ENCODE data around the gene UAP1L1. TPM values are rescaled to one million over a fixed set of nuclear protein-coding genes. Genes with fewer than 3 reads are reported as not detected.

UAP1L1 gene
- total and polyA plus RNA-seq, 5 donors = 9.8 to 14.0 (median 12.2) TPM

- H3K27me3 ChIP-seq (ENCODE audit: control insufficient read depth, insufficient read depth) = no peaks in the 10 kb centered on the region
- ATAC-seq (no peak), DNase-seq (no peak)
- no peak overlapping the region for H3K27ac ChIP-seq (ENCODE audit: low read length)
- no peak overlapping the region for H3K4me3 ChIP-seq (ENCODE audit: low read length)
- H3K4me1 ChIP-seq (ENCODE audit: control insufficient read depth, insufficient read depth, low read length) = no peaks in the 10 kb centered on the region
- WGBS = 58% methylated on average over 16 of the region's 16 CpGs
- no peaks in the 10 kb centered on the region for H3K9me3 ChIP-seq (ENCODE audit: control insufficient read depth, low read length)
- intact Hi-C loops (cut with DNase I) = no loop called here
Measured at GRCh38 chr9:137041124-137041523, 36.2 kb upstream of the UAP1L1 start.

GRCh38 chr9:137042751-137043727 is 34.3 kb upstream of the UAP1L1 start:
- Histone ChIP-seq H3K4me3 (ENCODE audit: low read length) (no peak overlapping the region), H3K4me1 (ENCODE audit: control insufficient read depth, insufficient read depth, low read length) (peaks cover 2% of the 10 kb centered on the region), H3K27me3 (ENCODE audit: control insufficient read depth, insufficient read depth) (no peaks in the 10 kb centered on the region), H3K9me3 (ENCODE audit: control insufficient read depth, low read length) (no peaks in the 10 kb centered on the region), H3K27ac (ENCODE audit: low read length) (peak overlapping the region; percentile 33)
- DNase-seq (peak; percentile 86 to 91 (median 88)), ATAC-seq (peak; percentile 64 to 75)
- intact Hi-C loops (cut with DNase I) = no loop called here
- WGBS = 59% methylated on average over 36 of the region's 36 CpGs

- WGBS = 69% methylated on average over 12 of the region's 12 CpGs
- no peaks in the 10 kb centered on the region for H3K27me3 ChIP-seq (ENCODE audit: control insufficient read depth, insufficient read depth)
- H3K9me3 ChIP-seq (ENCODE audit: control insufficient read depth, low read length) = no peaks in the 10 kb centered on the region
- ATAC-seq = no peak
- peak overlapping the region; percentile 13 for H3K4me3 ChIP-seq (ENCODE audit: low read length)
- H3K4me1 ChIP-seq (ENCODE audit: control insufficient read depth, insufficient read depth, low read length) = peaks cover 2% of the 10 kb centered on the region
- no peak for DNase-seq
- H3K27ac ChIP-seq (ENCODE audit: low read length) = peak overlapping the region; percentile 33
- intact Hi-C loops (cut with DNase I) = no loop called here
Measured at GRCh38 chr9:137044037-137044436, 33.3 kb upstream of the UAP1L1 start.

- 36% methylated on average over 18 of the region's 18 CpGs for WGBS
- peaks cover 2% of the 10 kb centered on the region for H3K4me1 ChIP-seq (ENCODE audit: control insufficient read depth, insufficient read depth, low read length)
- H3K4me3 ChIP-seq (ENCODE audit: low read length) = peak overlapping the region; percentile 84
- intact Hi-C loops (cut with DNase I) = no loop called here
- ATAC-seq = peak; percentile 9 to 25
- H3K9me3 ChIP-seq (ENCODE audit: control insufficient read depth, low read length) = no peaks in the 10 kb centered on the region
- H3K27ac ChIP-seq (ENCODE audit: low read length) = peak overlapping the region; percentile 33
- DNase-seq = peak in 2 of 3 donors; percentile 64 to 77
- H3K27me3 ChIP-seq (ENCODE audit: control insufficient read depth, insufficient read depth) = no peaks in the 10 kb centered on the region
Measured at GRCh38 chr9:137044502-137045177, 32.7 kb upstream of the UAP1L1 start.

- 2% methylated on average over 96 of the region's 96 CpGs for WGBS
Measured at GRCh38 chr9:137045294-137046087, 31.8 kb upstream of the UAP1L1 start.

GRCh38 chr9:137046088-137046787 is 31.1 kb upstream of the UAP1L1 start, which contains the start of gene NPDC1:
NPDC1 (minus strand) TSS chr9:137046177; CDS start chr9:137045989, 188 bp downstream.
- H3K9me3 ChIP-seq (ENCODE audit: control insufficient read depth, low read length) = no peaks in the 10 kb centered on the region
- no peaks in the 10 kb centered on the region for H3K27me3 ChIP-seq (ENCODE audit: control insufficient read depth, insufficient read depth)
- intact Hi-C loops (cut with DNase I) = no loop called here
- H3K4me3 ChIP-seq (ENCODE audit: low read length) = peak within 1 kb of the TSS; percentile 84
- peak; percentile 51 to 58 for ATAC-seq
- under 1% methylated on average over 57 of the region's 57 CpGs for WGBS
- H3K4me1 ChIP-seq (ENCODE audit: control insufficient read depth, insufficient read depth, low read length) = peaks cover 2% of the 10 kb centered on the region
- peak within 1 kb of the TSS; percentile 61 for H3K27ac ChIP-seq (ENCODE audit: low read length)
- DNase-seq = peak; percentile 80 to 94 (median 94)

More at GRCh38 chr9:137045294-137046087, 31.8 kb upstream of the UAP1L1 start:
- H3K9me3 ChIP-seq (ENCODE audit: control insufficient read depth, low read length) = no peaks in the 10 kb centered on the region
- no peak for ATAC-seq
- H3K4me1 ChIP-seq (ENCODE audit: control insufficient read depth, insufficient read depth, low read length) = peaks cover 2% of the 10 kb centered on the region
- intact Hi-C loops (cut with DNase I) = no loop called here
- peak overlapping the region; percentile 84 for H3K4me3 ChIP-seq (ENCODE audit: low read length)
- peak in 1 of 3 donors; percentile 82 for DNase-seq
- peak overlapping the region; percentile 26 for H3K27ac ChIP-seq (ENCODE audit: low read length)
- no peaks in the 10 kb centered on the region for H3K27me3 ChIP-seq (ENCODE audit: control insufficient read depth, insufficient read depth)

- Histone ChIP-seq H3K27me3 (ENCODE audit: control insufficient read depth, insufficient read depth) (no peaks in the 10 kb centered on the region), H3K4me1 (ENCODE audit: control insufficient read depth, insufficient read depth, low read length) (peaks cover 2% of the 10 kb centered on the region), H3K27ac (ENCODE audit: low read length) (no peak overlapping the region), H3K4me3 (ENCODE audit: low read length) (no peak overlapping the region), H3K9me3 (ENCODE audit: control insufficient read depth, low read length) (no peaks in the 10 kb centered on the region)
- 42% methylated on average over 72 of the region's 72 CpGs for WGBS
- DNase-seq (peak in 1 of 3 donors; percentile 61), ATAC-seq (no peak)
- intact Hi-C loops (cut with DNase I) = loop anchor here in 1 of 4 donors (2.0 kb wide), 1 partner anchor 16 kb away; no protein-coding TSS in a partner anchor
Measured at GRCh38 chr9:137048655-137049543, 28.4 kb upstream of the UAP1L1 start.

- Histone ChIP-seq H3K27me3 (ENCODE audit: control insufficient read depth, insufficient read depth) (no peaks in the 10 kb centered on the region), H3K4me1 (ENCODE audit: control insufficient read depth, insufficient read depth, low read length) (peaks cover 2% of the 10 kb centered on the region), H3K9me3 (ENCODE audit: control insufficient read depth, low read length) (no peaks in the 10 kb centered on the region), H3K27ac (ENCODE audit: low read length) (no peak overlapping the region), H3K4me3 (ENCODE audit: low read length) (no peak overlapping the region)
- ATAC-seq = peak; percentile 4 to 6
- WGBS = 50% methylated on average over 38 of the region's 38 CpGs
- peak in 2 of 3 donors; percentile 81 to 83 for DNase-seq
- intact Hi-C loops (cut with DNase I) = loop anchor here in 1 of 4 donors (2.0 kb wide), 1 partner anchor 15 kb away; no protein-coding TSS in a partner anchor
Measured at GRCh38 chr9:137049544-137050449, 27.5 kb upstream of the UAP1L1 start.

GRCh38 chr9:137050570-137050969 is 26.7 kb upstream of the UAP1L1 start:
- Histone ChIP-seq H3K27ac (ENCODE audit: low read length) (no peak overlapping the region), H3K27me3 (ENCODE audit: control insufficient read depth, insufficient read depth) (no peaks in the 10 kb centered on the region), H3K4me1 (ENCODE audit: control insufficient read depth, insufficient read depth, low read length) (peaks cover 2% of the 10 kb centered on the region), H3K4me3 (ENCODE audit: low read length) (no peak overlapping the region), H3K9me3 (ENCODE audit: control insufficient read depth, low read length) (no peaks in the 10 kb centered on the region)
- DNase-seq (no peak), ATAC-seq (no peak)
- 91% methylated on average over 5 of the region's 5 CpGs for whole genome bisulfite sequencing
- intact Hi-C loops (cut with DNase I) = no loop called here
